Cardiac septum (tissue), 1 donor: ENCODE data around the gene PRR35. TPM values are rescaled to one million over a fixed set of nuclear protein-coding genes. Genes with fewer than 3 reads are reported as not detected.

Experiments
- DNase-seq: peaks from one replicate; pipeline ENCODE4 v3.0.0-alpha.2; 2020; ENCODE audit warnings: low spot score
- intact Hi-C: fragments of 100-400 bp; cut with DNase I; formaldehyde crosslinking; loops from one replicate; pipeline ENCODE4 v1.14.0; 2022
- total RNA-seq: library from RNA; stranded (reverse); fragmentation: NEBNext Ultra II Directional; extraction: Animal tissue kit (Norgen Biotek cat#: 25700); gene quantifications from one replicate; pipeline ENCODE4 v1.2.1, GENCODE V29; 2021
- donor health status: DM: no; HTN: no; CAD: no.

The PRR35 gene
- total RNA-seq, 1 donor from 2014 or later, result not detected

DNA sequence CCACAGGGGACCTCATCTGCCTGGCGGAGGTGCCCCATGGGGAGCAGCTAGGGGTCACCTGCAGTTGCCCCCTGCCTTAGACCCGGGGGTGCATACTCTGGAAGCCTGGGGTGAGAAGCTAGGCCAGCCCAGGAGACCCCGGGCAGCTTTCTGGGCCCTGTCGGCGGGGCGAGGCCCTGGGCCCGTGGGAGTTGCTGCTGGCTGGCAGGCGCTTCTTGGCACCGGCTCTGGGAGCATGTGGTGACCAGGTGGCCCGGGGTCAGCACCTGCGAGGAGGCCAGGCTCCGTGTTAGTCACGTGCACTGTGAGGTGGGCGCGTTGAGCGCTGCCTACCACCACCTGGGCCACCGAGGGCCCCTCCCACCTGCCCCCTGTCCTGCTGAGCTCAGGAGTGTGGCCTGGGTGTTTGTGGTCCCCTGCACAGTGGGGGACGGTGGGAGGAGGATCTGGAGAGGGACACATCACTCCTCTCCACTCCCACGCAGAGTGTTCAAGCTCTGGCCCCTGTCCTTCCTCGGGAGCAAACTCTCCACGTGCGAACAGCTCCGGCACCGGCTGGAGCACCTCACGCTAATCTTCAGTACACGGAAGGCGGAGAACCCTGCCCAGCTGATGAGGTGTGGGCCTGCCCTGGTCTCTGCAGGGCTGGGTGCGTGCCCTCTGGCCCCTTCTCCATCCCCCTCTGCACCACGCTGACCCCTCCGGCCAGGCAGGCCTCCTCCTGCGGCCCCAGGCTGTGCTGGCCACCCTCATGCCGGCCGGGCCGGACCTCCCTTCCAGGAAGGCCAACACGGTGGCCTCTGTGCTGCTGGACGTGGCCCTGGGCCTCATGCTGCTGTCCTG, 15.4 kb downstream of the PRR35 start:
- DNase-seq, result no peak
- intact Hi-C loops, result loop anchor here (5.0 kb wide), 1 partner anchor 212 kb away; the partner anchor contains the start of genes CHTF18 and RPUSD1

DNA sequence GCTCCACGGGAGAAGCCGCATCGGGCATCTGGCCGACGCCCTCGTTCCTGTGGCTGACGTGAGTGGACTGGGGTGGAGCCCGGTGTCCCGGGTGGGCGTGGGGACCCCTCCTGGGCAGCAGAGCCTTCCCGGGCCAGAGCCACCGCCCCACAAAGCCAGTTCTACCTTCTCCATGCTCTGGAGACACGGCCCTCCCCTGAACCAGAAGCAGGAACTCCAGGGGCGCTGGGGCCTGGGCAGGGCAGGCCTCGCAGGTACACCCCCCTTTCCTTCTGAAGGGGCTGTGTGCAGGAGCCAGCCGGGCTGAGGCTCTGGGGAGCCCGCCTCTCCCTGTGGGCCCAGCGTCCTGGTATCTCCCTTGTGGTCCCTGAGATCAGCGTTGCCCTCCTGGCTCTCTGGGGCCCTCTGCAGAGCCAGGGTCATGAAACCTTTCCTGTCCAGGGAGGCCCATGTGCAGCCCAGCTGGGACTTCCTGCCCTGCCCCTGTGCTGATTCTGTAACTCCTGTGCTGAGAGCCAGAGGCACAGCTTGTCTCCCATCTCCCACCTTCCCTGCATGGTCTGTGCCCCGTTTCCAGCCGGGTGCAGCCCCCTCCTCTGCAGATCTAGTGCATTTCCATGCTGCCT, 16.1 kb downstream of the PRR35 start:
- intact Hi-C loops, result loop anchor here (5.0 kb wide), 1 partner anchor 211 kb away; the partner anchor contains the start of genes CHTF18 and RPUSD1
- DNase-seq, result no peak

DNA sequence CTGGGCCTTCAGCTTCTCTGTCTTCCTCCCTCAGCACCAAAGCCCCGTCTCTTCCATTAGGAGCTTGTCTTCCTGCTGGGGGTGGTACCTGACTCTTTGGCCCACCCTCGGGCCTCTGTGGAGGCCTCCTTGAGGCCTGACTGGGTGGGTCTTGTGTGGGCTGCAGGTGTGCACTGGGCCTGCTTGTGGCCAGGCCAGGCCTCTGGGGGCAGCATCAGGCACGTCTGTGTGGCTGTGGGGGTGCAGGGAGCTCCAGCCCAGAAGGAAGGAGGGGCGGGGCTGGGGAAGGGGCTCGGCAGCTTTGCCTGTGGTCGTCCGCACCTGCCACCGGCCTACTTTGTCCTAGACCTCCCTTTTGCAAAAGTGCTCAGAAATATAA, 16.6 kb downstream of the PRR35 start:
- DNase-seq, result no peak
- intact Hi-C loops, result loop anchor here (5.0 kb wide), 1 partner anchor 210 kb away; the partner anchor contains the start of genes CHTF18 and RPUSD1

DNA sequence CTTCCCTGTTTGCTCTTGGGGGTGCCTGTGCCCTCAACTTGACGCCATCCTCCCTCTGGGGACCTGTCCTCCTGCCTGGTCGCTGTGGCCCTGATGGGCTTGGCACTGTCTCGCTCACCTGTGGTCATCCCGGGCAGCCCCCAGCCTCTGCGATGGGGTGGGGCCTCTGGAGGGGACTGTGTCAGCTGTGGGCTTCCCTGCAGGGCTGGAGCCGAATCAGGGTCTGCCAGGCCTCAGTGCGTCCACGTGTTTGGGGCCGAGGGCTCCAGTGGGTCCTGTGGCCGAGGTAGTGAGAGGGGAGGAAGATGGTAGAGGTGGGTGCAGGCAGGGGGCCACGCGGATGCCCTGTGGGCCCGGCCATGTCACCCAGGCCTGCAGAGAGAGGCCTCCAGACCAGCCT, 17.6 kb downstream of the PRR35 start:
- no peak for DNase-seq
- intact Hi-C loops, result loop anchor here (5.0 kb wide), 1 partner anchor 210 kb away; the partner anchor contains the start of genes CHTF18 and RPUSD1

DNA sequence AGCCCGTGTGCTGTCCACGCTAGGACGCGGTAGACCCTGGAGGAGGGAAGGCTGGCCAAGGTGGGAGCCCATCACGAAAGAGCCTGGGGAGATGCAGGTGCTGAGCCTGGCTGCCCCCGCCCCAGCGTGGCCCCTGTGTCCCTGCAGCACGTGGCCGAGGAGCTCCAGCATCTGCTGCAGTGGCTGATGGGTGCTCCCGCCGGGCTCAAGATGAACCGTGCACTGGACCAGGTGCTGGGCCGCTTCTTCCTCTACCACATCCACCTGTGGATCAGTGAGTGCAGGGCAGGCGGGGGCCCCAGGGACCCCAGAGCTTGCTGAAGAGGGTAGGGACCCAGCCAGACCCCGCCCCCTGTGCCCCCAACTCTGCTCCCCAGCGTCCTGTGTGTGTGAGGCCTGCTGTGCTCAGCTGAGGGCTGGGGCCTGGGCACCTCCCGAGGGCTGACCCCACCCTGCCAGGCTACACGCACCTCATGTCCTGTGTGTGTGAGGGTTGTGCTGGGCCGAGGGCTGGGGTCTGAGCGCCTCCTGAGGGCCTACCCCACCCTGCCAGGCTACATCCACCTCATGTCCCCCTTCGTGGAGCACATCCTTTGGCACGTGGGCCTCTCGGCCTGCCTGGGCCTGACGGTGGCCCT, 18.2 kb downstream of the PRR35 start:
- no peak for DNase-seq
- intact Hi-C loops, result loop anchor here (5.0 kb wide), 1 partner anchor 209 kb away; the partner anchor contains the start of genes CHTF18 and RPUSD1

GRCh38 chr16:578870-579405, 18.7 kb downstream of the PRR35 start:
- peak; percentile 85 for DNase-seq
- intact Hi-C loops, result loop anchor here (5.0 kb wide), 1 partner anchor 208 kb away; the partner anchor contains the start of genes CHTF18 and RPUSD1

DNA sequence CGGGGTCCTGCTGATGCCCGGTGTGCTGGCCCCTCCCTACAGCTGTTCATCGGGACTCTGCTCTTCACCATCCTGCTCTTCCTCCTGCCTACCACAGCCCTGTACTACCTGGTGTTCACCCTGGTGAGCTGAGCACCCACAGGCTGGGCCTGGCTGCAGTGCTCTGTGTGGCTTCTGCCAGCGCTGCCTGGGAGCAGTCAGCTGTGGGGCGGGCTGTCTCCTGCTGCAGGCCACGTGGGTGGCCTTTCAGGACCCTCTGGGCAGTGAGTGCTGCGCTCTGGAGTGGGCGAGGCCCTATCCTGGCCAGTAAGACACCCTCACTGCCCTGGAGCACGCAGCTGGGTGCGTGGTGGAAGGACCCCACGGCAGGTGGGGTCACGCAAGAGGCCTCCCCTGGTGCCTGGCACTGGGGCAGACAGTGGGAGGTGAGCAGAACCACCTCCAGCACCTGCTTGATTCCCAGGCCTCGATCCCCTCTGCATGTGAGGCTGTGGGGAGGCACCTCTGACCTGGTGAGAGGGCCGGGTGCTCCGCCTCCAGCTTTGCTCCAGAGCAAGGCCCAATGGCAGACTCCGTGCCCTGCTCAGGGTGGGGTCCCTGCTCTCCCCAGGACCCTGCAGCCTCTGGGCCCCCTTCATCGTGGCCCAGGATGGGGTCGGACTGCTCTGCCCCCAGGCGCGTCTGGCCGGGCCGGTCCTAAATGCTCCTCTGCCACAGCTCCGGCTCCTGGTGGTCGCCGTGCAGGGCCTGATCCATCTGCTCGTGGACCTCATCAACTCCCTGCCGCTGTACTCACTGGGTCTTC, 20.1 kb downstream of the PRR35 start:
- intact Hi-C loops, result no loop called here
- DNase-seq, result no peak

DNA sequence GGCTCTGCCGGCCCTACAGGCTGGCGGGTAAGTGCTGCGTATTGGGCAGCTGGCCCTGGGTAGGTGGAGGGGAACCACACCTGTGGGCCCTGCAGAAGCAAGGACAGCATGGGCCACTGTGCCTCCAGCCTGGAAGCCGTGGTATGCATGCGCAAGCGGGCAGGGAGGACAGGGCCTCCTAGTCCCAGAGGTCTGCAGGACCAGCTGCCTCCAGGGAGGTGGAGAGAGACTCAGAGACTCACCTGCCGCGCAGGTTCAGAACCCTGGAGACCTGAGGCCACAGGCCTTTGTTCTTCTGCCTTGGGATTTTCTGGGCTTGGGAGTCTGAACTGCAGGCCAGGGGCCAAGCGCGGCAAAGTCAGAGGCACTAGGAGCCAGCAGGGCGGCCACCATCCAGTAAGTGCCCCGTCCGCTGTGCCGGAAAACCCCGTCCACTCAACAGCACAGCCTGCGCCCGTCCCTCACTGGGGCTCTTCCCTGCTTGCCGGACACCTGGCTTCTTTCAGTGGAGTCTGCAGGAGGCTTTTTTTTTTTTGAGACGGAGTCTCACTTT, 20.8 kb downstream of the PRR35 start:
- intact Hi-C loops, result no loop called here

DNA sequence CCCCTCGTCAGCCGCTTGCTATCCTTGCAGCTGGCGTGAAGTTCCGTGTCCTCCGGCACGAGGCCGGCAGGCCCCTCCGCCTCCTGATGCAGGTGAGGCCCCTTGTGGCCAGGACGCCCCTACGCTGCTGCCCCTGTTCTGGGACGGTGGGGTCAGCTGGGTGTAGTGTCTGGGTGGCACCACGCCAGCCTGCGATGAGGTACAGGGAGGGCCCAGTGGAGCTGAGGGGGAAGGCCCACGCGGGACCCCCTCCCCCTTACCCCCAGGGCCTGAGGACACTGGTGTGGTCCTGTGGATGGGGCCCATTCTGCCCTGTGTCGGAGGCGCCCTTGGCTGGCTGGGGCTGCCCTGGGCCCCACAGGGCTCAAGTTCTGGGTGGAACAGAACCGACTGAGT, 22.0 kb downstream of the PRR35 start:
- intact Hi-C loops, result no loop called here
- DNase-seq, result no peak

More for the DNA sequence above, 20.8 kb downstream of the PRR35 start:
- no peak for DNase-seq

DNA sequence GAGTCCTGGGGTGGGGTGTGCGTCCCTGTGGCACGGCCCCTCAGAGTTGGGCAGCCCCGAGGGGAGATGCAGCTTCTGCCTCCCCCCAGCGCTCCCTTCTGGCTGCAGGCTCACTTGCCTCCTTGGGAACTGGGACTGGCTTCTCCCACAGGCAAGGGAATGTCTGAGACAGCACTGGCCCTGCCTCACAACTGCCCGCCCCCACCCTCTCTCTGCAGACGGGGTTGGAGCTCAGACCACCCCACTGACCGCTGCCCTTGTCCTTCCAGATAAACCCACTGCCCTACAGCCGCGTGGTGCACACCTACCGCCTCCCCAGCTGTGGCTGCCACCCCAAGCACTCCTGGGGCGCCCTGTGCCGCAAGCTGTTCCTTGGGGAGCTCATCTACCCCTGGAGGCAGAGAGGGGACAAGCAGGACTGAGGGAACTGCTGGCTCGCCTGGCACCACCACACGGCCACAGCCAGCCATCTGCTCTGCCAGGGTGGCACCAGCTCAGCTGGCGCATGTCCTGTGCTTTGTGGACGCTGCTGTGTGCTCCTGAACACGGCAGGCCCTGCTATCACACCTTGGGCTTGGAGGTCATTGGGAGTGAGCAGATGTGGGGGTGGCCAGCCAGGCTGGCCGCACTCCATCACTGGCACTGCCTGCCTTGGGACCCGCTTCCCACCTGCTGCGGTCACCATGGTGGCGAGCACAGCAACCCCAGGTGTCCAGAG, 22.6 kb downstream of the PRR35 start:
- DNase-seq, result no peak
- intact Hi-C loops, result no loop called here

GRCh38 chr16:583470-583814, 23.2 kb downstream of the PRR35 start:
- no peak for DNase-seq
- intact Hi-C loops, result no loop called here

- intact Hi-C loops, result no loop called here
- DNase-seq, result no peak
Measured at GRCh38 chr16:583815-584591, 23.8 kb downstream of the PRR35 start.

GRCh38 chr16:585351-585750, 25.2 kb downstream of the PRR35 start:
- DNase-seq, result no peak
- intact Hi-C loops, result loop anchor here (5.0 kb wide), 2 partner anchors 57 to 77 kb away; partner anchors contain the start of gene MCRIP2

- DNase-seq, result no peak
- intact Hi-C loops, result loop anchor here (5.0 kb wide), 2 partner anchors 56 to 76 kb away; partner anchors contain the start of gene MCRIP2
Measured at GRCh38 chr16:586047-586644, 26.0 kb downstream of the PRR35 start.

GRCh38 chr16:586645-587590, 26.7 kb downstream of the PRR35 start:
- intact Hi-C loops, result loop anchor here (5.0 kb wide), 2 partner anchors 55 to 75 kb away; partner anchors contain the start of gene MCRIP2
- no peak for DNase-seq

DNA sequence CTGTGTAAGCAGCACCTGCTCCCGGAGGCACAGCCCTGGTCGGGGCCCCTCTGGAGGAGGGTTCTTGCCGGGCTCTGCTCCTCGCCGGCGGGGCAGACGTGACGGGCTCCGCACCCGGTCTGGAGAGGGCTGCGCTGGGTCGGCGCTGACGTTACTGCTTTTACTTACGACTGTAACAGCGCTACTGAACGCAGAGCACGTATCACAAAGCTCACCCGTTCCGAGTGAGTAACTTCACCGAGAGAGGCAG, 28.4 kb downstream of the PRR35 start:
- intact Hi-C loops, result loop anchor here (5.0 kb wide), 2 partner anchors 54 to 74 kb away; partner anchors contain the start of gene MCRIP2
- no peak for DNase-seq
